HCT116 (cell line): ENCODE measurements around the gene DNAAF5. TPM values are rescaled to one million over a fixed set of nuclear protein-coding genes. Genes with fewer than 3 reads are reported as not detected.
"Not testable (repeated sequence)": the region's sequence is repeated elsewhere in the genome, so short reads cannot be mapped to it uniquely, and the experiment has no call there.

Experiments
- ATAC-seq: fragments of 200-7000 bp; cut with Tn5 transposase; 2 replicates; pipeline ENCODE4 v1.9.1; 2020; ENCODE audit warnings: mild to moderate bottlenecking, moderate library complexity
- BruUV-seq: library from RNA; stranded (reverse); fragments of 400-500 nt; replicated peaks from 2 replicates; lab custom pipeline; 2021; lab: Mats Ljungman, UMichigan
- CTCF ChIA-PET: fragments of 300-600 bp; sonication (Branson Sonifier 250); formaldehyde crosslinking; loops from one replicate; lab custom pipeline; 2021; ENCODE audit warnings: antibody characterized with exemption; lab: Charles Lee
- POLR2A ChIA-PET: fragments of 300-600, 350-600 bp; sonication (Branson Sonifier 250); formaldehyde crosslinking; loops from one replicate; lab custom pipeline; 2021; ENCODE audit warnings: antibody characterized with exemption; lab: Charles Lee
- RAD21 ChIA-PET, 2 experiments: fragments of 300-600 bp; sonication (Branson Sonifier 250); formaldehyde crosslinking; loops; one replicate each; lab custom pipeline; 2023; ENCODE audit warnings: low total read pairs in 2 of 2; ENCODE audit not compliant: uncharacterized antibody in 2 of 2, unreplicated experiment in 2 of 2, low non-redundant PET in 1 of 2; lab: Charles Lee
- DNase-seq: peaks from one replicate; pipeline ENCODE4 v3.0.0-alpha.2; 2010; ENCODE audit warnings: low read depth, low spot score
- H2AFZ ChIP-seq: fragments of 200-600 bp; shearing (Covaris generic), sonication (generic); 2 replicates; pipeline ENCODE4 v1.6.1; 2017; ENCODE audit warnings: low read depth, mixed run types, mixed read lengths, antibody characterized with exemption, low read length; ENCODE audit not compliant: poor library complexity, severe bottlenecking
- H3K27ac ChIP-seq: 2 replicates; pipeline ENCODE4 v1.5.1; 2012; ENCODE audit warnings: low read depth, low read length
- H3K27me3 ChIP-seq: fragments of 200-600 bp; sonication (generic); 2 replicates; pipeline ENCODE4 v1.6.1; 2016; ENCODE audit warnings: mixed run types, low read length, mixed read lengths; ENCODE audit not compliant: insufficient read depth
- H3K36me3 ChIP-seq, 2 experiments: fragments of 200-500 bp in 1 of 2; fragments of 200-600 bp in 1 of 2; sonication (Bioruptor generic) in 1 of 2; sonication (generic) in 1 of 2; 2 replicates each; pipeline versions ENCODE4 v1.5.1 to v1.6.1; 2014 to 2016; ENCODE audit warnings: low read length in 2 of 2, inconsistent platforms in 1 of 2, mixed read lengths in 1 of 2, mixed run types in 1 of 2; ENCODE audit not compliant: insufficient read depth in 2 of 2, control insufficient read depth in 1 of 2
- H3K4me1 ChIP-seq, 2 experiments: fragments of 200-600 bp in 1 of 2; sonication (generic) in 1 of 2; 2 replicates each; pipeline versions ENCODE4 v1.5.1 to v1.6.1; 2012 to 2017; ENCODE audit warnings: low read length in 2 of 2, inconsistent platforms in 1 of 2, mild to moderate bottlenecking in 1 of 2, mixed read lengths in 1 of 2, mixed run types in 1 of 2, moderate library complexity in 1 of 2; ENCODE audit not compliant: insufficient read depth in 2 of 2, control insufficient read depth in 1 of 2
- H3K4me2 ChIP-seq: fragments of 200-600 bp; sonication (generic); 2 replicates; pipeline ENCODE4 v1.6.1; 2017; ENCODE audit warnings: mixed run types, low read length, mixed read lengths
- H3K4me3 ChIP-seq, 2 experiments: fragments of 200-600 bp in 1 of 2; sonication (generic) in 1 of 2; replicated peaks in 1 of 2; 2 replicates each; pipeline ENCODE4 v1.5.1; 2011 to 2016; ENCODE audit warnings: low read length in 2 of 2, control low read depth in 1 of 2, low read depth in 1 of 2, mild to moderate bottlenecking in 1 of 2, mixed read lengths in 1 of 2, mixed run types in 1 of 2
- H3K79me2 ChIP-seq: fragments of 200-600 bp; sonication (generic); 2 replicates; pipeline ENCODE4 v1.6.1; 2017; ENCODE audit warnings: mild to moderate bottlenecking, mixed run types, low read length, moderate library complexity, mixed read lengths; ENCODE audit not compliant: insufficient read depth
- H3K9ac ChIP-seq: fragments of 200-600 bp; sonication (generic); 2 replicates; pipeline ENCODE4 v1.6.1; 2016; ENCODE audit warnings: low read length, mixed read lengths
- H3K9me2 ChIP-seq: fragments of 200-600 bp; sonication (generic), shearing (Covaris generic); 2 replicates; pipeline ENCODE4 v1.6.1; 2017; ENCODE audit warnings: mixed run types, mild to moderate bottlenecking, moderate library complexity; ENCODE audit not compliant: insufficient read depth
- H3K9me3 ChIP-seq, 2 experiments: fragments of 200-500 bp in 1 of 2; fragments of 200-600 bp in 1 of 2; sonication (Bioruptor generic) in 1 of 2; sonication (generic) in 1 of 2; 2 replicates each; pipeline ENCODE4 v1.6.1; 2014 to 2017; ENCODE audit warnings: low read length in 2 of 2, mixed read lengths in 2 of 2, inconsistent platforms in 1 of 2, low read depth in 1 of 2, mild to moderate bottlenecking in 1 of 2, mixed run types in 1 of 2, moderate library complexity in 1 of 2; ENCODE audit not compliant: control insufficient read depth in 1 of 2, insufficient read depth in 1 of 2
- H4K20me1 ChIP-seq: fragments of 200-600 bp; sonication (generic), shearing (Covaris generic); 2 replicates; pipeline ENCODE4 v1.6.1; 2017; ENCODE audit warnings: mixed run types, mild to moderate bottlenecking, moderate library complexity; ENCODE audit not compliant: insufficient read depth
- CTCF ChIP-seq, 3 experiments: fragments of 200-600 bp in 1 of 3; sonication (generic) in 1 of 3; IDR thresholded peaks in 2 of 3; conservative IDR thresholded peaks in 1 of 3; 2 replicates each; pipeline ENCODE4 v1.5.1; 2012 to 2017; ENCODE audit warnings: low read depth in 2 of 3, low read length in 2 of 3, antibody characterized with exemption in 1 of 3, borderline replicate concordance in 1 of 3, control low read depth in 1 of 3, mild to moderate bottlenecking in 1 of 3, mixed read lengths in 1 of 3, mixed run types in 1 of 3, moderate library complexity in 1 of 3; ENCODE audit not compliant: insufficient read depth in 1 of 3
- FOSL1 ChIP-seq: IDR thresholded peaks from 2 replicates; pipeline ENCODE4 v1.6.1; 2012; ENCODE audit warnings: low read depth
- SIN3A ChIP-seq: IDR thresholded peaks from 2 replicates; pipeline ENCODE4 v1.6.1; 2012; ENCODE audit warnings: low read depth
- SP1 ChIP-seq: IDR thresholded peaks from 2 replicates; pipeline ENCODE4 v1.6.1; 2012; ENCODE audit warnings: low read depth
- intact Hi-C: fragments of 100-400 bp; cut with micrococcal nuclease; formaldehyde crosslinking; loops from 2 replicates; pipeline ENCODE4 v1.10.0; 2022
- total RNA-seq: library from RNA; stranded (reverse); gene quantifications from one replicate; pipeline ENCODE4 v1.2.1, GENCODE V29; 2021; ENCODE audit not compliant: unreplicated experiment
- TF ChIP-seq, protein P1 (sequence below): IDR thresholded peaks from 2 replicates; pipeline ENCODE4 v1.6.1; 2011; ENCODE audit warnings: mild to moderate bottlenecking, low read length, moderate library complexity; ENCODE audit not compliant: insufficient replicate concordance; ENCODE audit errors: extremely low read depth

The DNAAF5 gene
- total RNA-seq, 1 experiment from 2014 or later = 69.4 TPM

DNA sequence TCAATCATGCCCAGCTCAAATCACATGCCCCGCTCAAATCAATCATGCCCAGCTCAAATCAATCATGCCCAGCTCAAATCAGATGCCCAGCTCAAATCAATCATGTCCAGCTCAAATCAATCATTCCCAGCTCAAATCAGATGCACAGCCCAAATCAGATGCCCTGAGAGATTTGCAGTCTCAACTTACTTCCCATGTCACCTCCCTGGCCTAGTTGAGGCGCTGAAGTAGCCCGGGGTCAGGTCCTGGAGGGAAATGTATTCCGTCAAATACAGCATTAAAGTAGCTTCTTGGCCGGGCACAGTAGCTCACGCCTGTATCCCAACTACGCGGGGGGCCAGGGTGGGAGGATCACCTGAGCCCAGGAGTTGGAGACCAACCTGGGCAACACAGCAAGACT is 16.3 kb downstream of the DNAAF5 start (continued):
- TF ChIP-seq, protein P1, sequence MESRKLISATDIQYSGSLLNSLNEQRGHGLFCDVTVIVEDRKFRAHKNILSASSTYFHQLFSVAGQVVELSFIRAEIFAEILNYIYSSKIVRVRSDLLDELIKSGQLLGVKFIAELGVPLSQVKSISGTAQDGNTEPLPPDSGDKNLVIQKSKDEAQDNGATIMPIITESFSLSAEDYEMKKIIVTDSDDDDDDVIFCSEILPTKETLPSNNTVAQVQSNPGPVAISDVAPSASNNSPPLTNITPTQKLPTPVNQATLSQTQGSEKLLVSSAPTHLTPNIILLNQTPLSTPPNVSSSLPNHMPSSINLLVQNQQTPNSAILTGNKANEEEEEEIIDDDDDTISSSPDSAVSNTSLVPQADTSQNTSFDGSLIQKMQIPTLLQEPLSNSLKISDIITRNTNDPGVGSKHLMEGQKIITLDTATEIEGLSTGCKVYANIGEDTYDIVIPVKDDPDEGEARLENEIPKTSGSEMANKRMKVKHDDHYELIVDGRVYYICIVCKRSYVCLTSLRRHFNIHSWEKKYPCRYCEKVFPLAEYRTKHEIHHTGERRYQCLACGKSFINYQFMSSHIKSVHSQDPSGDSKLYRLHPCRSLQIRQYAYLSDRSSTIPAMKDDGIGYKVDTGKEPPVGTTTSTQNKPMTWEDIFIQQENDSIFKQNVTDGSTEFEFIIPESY = no peak
- TF ChIP-seq CTCF (IDR thresholded peaks at IDR 0.05 in 2 of 3, conservative IDR thresholded peaks at IDR 0.05 in 1 of 3; ENCODE audit: borderline replicate concordance in 1 of 3, insufficient read depth in 1 of 3, low read depth in 2 of 3, low read length in 2 of 3) (no peak), FOSL1 (no peak), SP1 (no peak), SIN3A (no peak)

DNA sequence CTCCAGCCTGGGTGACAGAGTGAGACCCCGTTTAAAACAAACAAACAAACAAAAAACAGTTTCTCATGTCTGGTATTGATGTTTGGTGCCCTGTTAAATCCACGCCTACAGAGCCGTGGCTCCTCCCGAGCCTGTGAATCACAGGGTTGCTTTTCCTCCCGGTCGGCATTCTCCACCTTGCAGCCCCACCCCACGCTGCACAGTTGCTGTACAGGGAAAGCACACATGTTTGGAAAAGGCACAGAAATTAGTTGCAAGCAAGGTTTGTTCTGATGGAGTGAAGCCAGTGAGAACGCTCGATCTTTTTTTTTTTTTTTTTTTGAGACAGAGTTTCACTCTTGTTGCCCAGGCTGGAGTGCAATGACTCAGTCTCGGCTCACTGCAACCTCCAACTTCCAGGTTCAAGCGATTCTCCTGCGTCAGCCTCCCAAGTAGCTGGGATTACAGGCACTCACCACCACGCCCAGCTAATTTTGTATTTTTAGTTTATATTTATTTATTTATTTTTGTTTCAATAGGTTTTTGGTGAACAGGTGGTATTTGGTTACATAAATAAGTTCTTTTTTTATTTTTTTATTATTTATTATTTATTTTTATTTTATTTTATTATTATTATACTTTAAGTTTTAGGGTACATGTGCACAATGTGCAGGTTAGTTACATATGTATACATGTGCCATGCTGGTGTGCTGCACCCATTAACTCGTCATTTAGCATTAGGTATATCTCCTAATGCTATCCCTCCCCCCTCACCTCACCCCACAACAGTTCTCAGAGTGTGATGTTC is 17.0 kb downstream of the DNAAF5 start:
- H3K4me1 ChIP-seq, BruUV-seq, H3K9me2 ChIP-seq, H3K4me3 ChIP-seq, H4K20me1 ChIP-seq, CTCF ChIA-PET, H3K27me3 ChIP-seq, intact Hi-C loops, POLR2A ChIA-PET, DNase-seq, H3K27ac ChIP-seq, H2AFZ ChIP-seq, H3K4me2 ChIP-seq, H3K9ac ChIP-seq, H3K9me3 ChIP-seq: not testable (repeated sequence)
- ATAC-seq = peak; percentile 47; the same call in 1 of the 2 replicates
- peaks cover 4 to 25% of the 10 kb centered on the region in 2 experiments; a peak in 2 of 4 replicates for H3K36me3 ChIP-seq
- peaks cover 56% of the 10 kb centered on the region for H3K79me2 ChIP-seq
- RAD21 ChIA-PET = interaction anchor here in 1 of 2 experiments (0.6 kb wide), 1 partner anchor 222 kb away, joined by 3 read pairs; no protein-coding TSS in a partner anchor

GRCh38 chr7:744128-744520 is 17.6 kb downstream of the DNAAF5 start:
- H3K27ac ChIP-seq, H3K9me3 ChIP-seq, ATAC-seq, H2AFZ ChIP-seq, intact Hi-C loops, H3K4me3 ChIP-seq, BruUV-seq, H3K4me1 ChIP-seq, POLR2A ChIA-PET, DNase-seq, H3K27me3 ChIP-seq, CTCF ChIA-PET, H3K9ac ChIP-seq, H3K4me2 ChIP-seq, H3K9me2 ChIP-seq, H4K20me1 ChIP-seq: not testable (repeated sequence)
- Histone ChIP-seq H3K79me2 (peaks cover 56% of the 10 kb centered on the region), H3K36me3 (peaks cover 4 to 25% of the 10 kb centered on the region in 2 experiments; a peak in 2 of 4 replicates)
- RAD21 ChIA-PET = interaction anchor here in 1 of 2 experiments (0.6 kb wide), 1 partner anchor 222 kb away, joined by 3 read pairs; no protein-coding TSS in a partner anchor
